HUES64 (cell line): Measurements from ENCODE around the gene HRK.

Source experiments
- H3K27ac ChIP-seq: 2 replicates; pipeline ENCODE4 v1.7.0; 2013; ENCODE audit warnings: low read depth, low read length, inconsistent platforms
- H3K27me3 ChIP-seq: 2 replicates; pipeline ENCODE4 v1.6.1; 2013; ENCODE audit warnings: mild to moderate bottlenecking, low read length; ENCODE audit not compliant: insufficient read depth
- H3K36me3 ChIP-seq: 2 replicates; pipeline ENCODE4 v1.6.1; 2013; ENCODE audit warnings: mild to moderate bottlenecking, low read length; ENCODE audit not compliant: insufficient read depth
- H3K4me1 ChIP-seq: 2 replicates; pipeline ENCODE4 v1.6.1; 2013; ENCODE audit warnings: mild to moderate bottlenecking, low read length, moderate library complexity; ENCODE audit not compliant: insufficient read depth
- H3K4me3 ChIP-seq: 2 replicates; pipeline ENCODE4 v1.5.1; 2013; ENCODE audit warnings: mild to moderate bottlenecking, low read length, moderate library complexity
- H3K9ac ChIP-seq: 2 replicates; pipeline ENCODE4 v1.6.1; 2013; ENCODE audit warnings: mild to moderate bottlenecking, low read depth, low read length
- H3K9me3 ChIP-seq: 2 replicates; pipeline ENCODE4 v1.6.1; 2013; ENCODE audit warnings: low read depth, low read length; ENCODE audit not compliant: insufficient read depth
- WGBS: fragments of 150-250, 120-280 bp; methylation state at CpG from one replicate; pipeline ENCODE4 v1.1.7; 2013; ENCODE audit warnings: missing lambda C conversion rate; 5-methylcytosine and 5-hydroxymethylcytosine counted together

The HRK gene

GRCh38 chr12:116843085-116843484, 38.2 kb downstream of the HRK start:
- H3K27me3 ChIP-seq = no peaks in the 10 kb centered on the region
- WGBS = 95% methylated on average over 6 of the region's 6 CpGs

GRCh38 chr12:116839287-116839830, 41.9 kb downstream of the HRK start:
- WGBS = 88% methylated on average over 2 of the region's 3 CpGs
- no peak overlapping the region for H3K9ac ChIP-seq

More at GRCh38 chr12:116843085-116843484, 38.2 kb downstream of the HRK start:
- Histone ChIP-seq H3K4me3 (no peak overlapping the region), H3K4me1 (no peaks in the 10 kb centered on the region), H3K9ac (no peak overlapping the region), H3K9me3 (no peaks in the 10 kb centered on the region), H3K36me3 (no peaks in the 10 kb centered on the region), H3K27ac (no peak overlapping the region)

GRCh38 chr12:116838365-116838764, 42.9 kb downstream of the HRK start:
- no peak overlapping the region for H3K27ac ChIP-seq
- H3K36me3 ChIP-seq = peaks cover 11% of the 10 kb centered on the region
- no peaks in the 10 kb centered on the region for H3K27me3 ChIP-seq
- no peaks in the 10 kb centered on the region for H3K9me3 ChIP-seq
- no peak overlapping the region for H3K9ac ChIP-seq
- 89% methylated on average over 4 of the region's 4 CpGs for WGBS
- no peaks in the 10 kb centered on the region for H3K4me1 ChIP-seq
- H3K4me3 ChIP-seq = no peak overlapping the region

More at GRCh38 chr12:116839287-116839830, 41.9 kb downstream of the HRK start:
- no peaks in the 10 kb centered on the region for H3K27me3 ChIP-seq
- no peaks in the 10 kb centered on the region for H3K9me3 ChIP-seq
- no peak overlapping the region for H3K27ac ChIP-seq
- H3K4me1 ChIP-seq = no peaks in the 10 kb centered on the region
- H3K36me3 ChIP-seq = peaks cover 7% of the 10 kb centered on the region
- no peak overlapping the region for H3K4me3 ChIP-seq

GRCh38 chr12:116837097-116837496, 44.1 kb downstream of the HRK start:
- Histone ChIP-seq H3K9ac (no peak overlapping the region), H3K4me1 (no peaks in the 10 kb centered on the region), H3K36me3 (peaks cover 11% of the 10 kb centered on the region), H3K27me3 (no peaks in the 10 kb centered on the region), H3K9me3 (no peaks in the 10 kb centered on the region), H3K4me3 (no peak overlapping the region), H3K27ac (no peak overlapping the region)
- WGBS = 70% methylated on average over 9 of the region's 9 CpGs

GRCh38 chr12:116835484-116835883, 45.8 kb downstream of the HRK start:
- Histone ChIP-seq H3K27me3 (no peaks in the 10 kb centered on the region), H3K4me3 (no peak overlapping the region), H3K4me1 (no peaks in the 10 kb centered on the region), H3K9me3 (no peaks in the 10 kb centered on the region), H3K36me3 (peaks cover 11% of the 10 kb centered on the region), H3K27ac (no peak overlapping the region), H3K9ac (no peak overlapping the region)
- WGBS = 91% methylated on average over 1 of the region's 1 CpG

GRCh38 chr12:116833474-116833873, 47.8 kb downstream of the HRK start:
- WGBS = 93% methylated on average over 10 of the region's 10 CpGs
- no peak overlapping the region for H3K9ac ChIP-seq

GRCh38 chr12:116832353-116832752, 48.9 kb downstream of the HRK start:
- no peak overlapping the region for H3K4me3 ChIP-seq
- H3K36me3 ChIP-seq = peaks cover 11% of the 10 kb centered on the region
- WGBS = 96% methylated on average over 6 of the region's 6 CpGs

More at GRCh38 chr12:116833474-116833873, 47.8 kb downstream of the HRK start:
- no peaks in the 10 kb centered on the region for H3K27me3 ChIP-seq
- H3K36me3 ChIP-seq = peaks cover 11% of the 10 kb centered on the region
- H3K9me3 ChIP-seq = no peaks in the 10 kb centered on the region
- no peak overlapping the region for H3K4me3 ChIP-seq
- H3K27ac ChIP-seq = no peak overlapping the region
- no peaks in the 10 kb centered on the region for H3K4me1 ChIP-seq

GRCh38 chr12:116827432-116827831, 53.8 kb downstream of the HRK start:
- Histone ChIP-seq H3K4me3 (no peak overlapping the region), H3K27ac (no peak overlapping the region), H3K27me3 (no peaks in the 10 kb centered on the region), H3K36me3 (peaks cover 12% of the 10 kb centered on the region; the same call in 1 of the 2 replicates), H3K9ac (no peak overlapping the region), H3K4me1 (no peaks in the 10 kb centered on the region), H3K9me3 (no peaks in the 10 kb centered on the region)
- 92% methylated on average over 3 of the region's 4 CpGs for WGBS

More at GRCh38 chr12:116832353-116832752, 48.9 kb downstream of the HRK start:
- Histone ChIP-seq H3K9ac (no peak overlapping the region), H3K4me1 (no peaks in the 10 kb centered on the region), H3K9me3 (no peaks in the 10 kb centered on the region), H3K27ac (no peak overlapping the region), H3K27me3 (no peaks in the 10 kb centered on the region)

GRCh38 chr12:116821291-116821690, 60.0 kb downstream of the HRK start:
- Histone ChIP-seq H3K27ac (no peak overlapping the region; the same call in 1 of the 2 replicates), H3K4me1 (peaks cover 13% of the 10 kb centered on the region; the same call in 1 of the 2 replicates), H3K9ac (no peak overlapping the region), H3K36me3 (peaks cover 12% of the 10 kb centered on the region; the same call in 1 of the 2 replicates), H3K4me3 (no peak overlapping the region), H3K9me3 (no peaks in the 10 kb centered on the region), H3K27me3 (no peaks in the 10 kb centered on the region)
- 68% methylated on average over 8 of the region's 8 CpGs for WGBS

GRCh38 chr12:116820064-116820656, 61.1 kb downstream of the HRK start:
- no peak overlapping the region for H3K9ac ChIP-seq
- no peaks in the 10 kb centered on the region for H3K27me3 ChIP-seq
- peaks cover 13% of the 10 kb centered on the region; the same call in 1 of the 2 replicates for H3K4me1 ChIP-seq
- H3K27ac ChIP-seq = no peak overlapping the region
- peaks cover 6% of the 10 kb centered on the region; the same call in 1 of the 2 replicates for H3K36me3 ChIP-seq
- peak overlapping the region; percentile 86; the same call in 1 of the 2 replicates for H3K4me3 ChIP-seq
- 95% methylated on average over 10 of the region's 10 CpGs for WGBS
- H3K9me3 ChIP-seq = no peaks in the 10 kb centered on the region

- Histone ChIP-seq H3K4me3 (peak overlapping the region; percentile 86), H3K9me3 (no peaks in the 10 kb centered on the region), H3K36me3 (no peaks in the 10 kb centered on the region), H3K27ac (peak overlapping the region; percentile 95), H3K9ac (peak overlapping the region; percentile 94), H3K4me1 (peaks cover 13% of the 10 kb centered on the region; the same call in 1 of the 2 replicates), H3K27me3 (no peaks in the 10 kb centered on the region)
- WGBS = 1% methylated on average over 70 of the region's 70 CpGs
Observed at GRCh38 chr12:116818948-116819832, 62.1 kb downstream of the HRK start.
